ENCODE results near the gene PDYN. TPM values are rescaled to one million over a fixed set of nuclear protein-coding genes. Genes with fewer than 3 reads are reported as not detected.

Gene PDYN
- total and polyA plus RNA-seq, 9 donors: not detected

DNA sequence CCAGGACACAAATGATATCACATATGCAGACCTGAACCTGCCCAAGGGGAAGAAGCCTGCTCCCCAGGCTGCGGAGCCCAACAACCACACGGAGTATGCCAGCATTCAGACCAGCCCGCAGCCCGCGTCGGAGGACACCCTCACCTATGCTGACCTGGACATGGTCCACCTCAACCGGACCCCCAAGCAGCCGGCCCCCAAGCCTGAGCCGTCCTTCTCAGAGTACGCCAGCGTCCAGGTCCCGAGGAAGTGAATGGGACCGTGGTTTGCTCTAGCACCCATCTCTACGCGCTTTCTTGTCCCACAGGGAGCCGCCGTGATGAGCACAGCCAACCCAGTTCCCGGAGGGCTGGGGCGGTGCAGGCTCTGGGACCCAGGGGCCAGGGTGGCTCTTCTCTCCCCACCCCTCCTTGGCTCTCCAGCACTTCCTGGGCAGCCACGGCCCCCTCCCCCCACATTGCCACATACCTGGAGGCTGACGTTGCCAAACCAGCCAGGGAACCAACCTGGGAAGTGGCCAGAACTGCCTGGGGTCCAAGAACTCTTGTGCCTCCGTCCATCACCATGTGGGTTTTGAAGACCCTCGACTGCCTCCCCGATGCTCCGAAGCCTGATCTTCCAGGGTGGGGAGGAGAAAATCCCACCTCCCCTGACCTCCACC, 56.4 kb downstream of the PDYN start:
- H3K27me3 ChIP-seq (ENCODE audit: control insufficient read depth, insufficient read depth, low read length): no peaks in the 10 kb centered on the region
- H3K27ac ChIP-seq (ENCODE audit: low read length): no peak overlapping the region
- H3K36me3 ChIP-seq (ENCODE audit: control insufficient read depth, insufficient read depth, low read length): peaks cover 14% of the 10 kb centered on the region
- peaks cover 44% of the 10 kb centered on the region for H3K4me1 ChIP-seq (ENCODE audit: control insufficient read depth, insufficient read depth, low read length)
- 88% methylated on average over 18 of the region's 25 CpGs for WGBS (ENCODE audit: insufficient coverage)
- H3K4me3 ChIP-seq (ENCODE audit: low read length): no peak overlapping the region
- H3K9me3 ChIP-seq (replicated peaks; ENCODE audit: control insufficient read depth, low read depth, low read length): no peaks in the 10 kb centered on the region
- DNase-seq: no peak

DNA sequence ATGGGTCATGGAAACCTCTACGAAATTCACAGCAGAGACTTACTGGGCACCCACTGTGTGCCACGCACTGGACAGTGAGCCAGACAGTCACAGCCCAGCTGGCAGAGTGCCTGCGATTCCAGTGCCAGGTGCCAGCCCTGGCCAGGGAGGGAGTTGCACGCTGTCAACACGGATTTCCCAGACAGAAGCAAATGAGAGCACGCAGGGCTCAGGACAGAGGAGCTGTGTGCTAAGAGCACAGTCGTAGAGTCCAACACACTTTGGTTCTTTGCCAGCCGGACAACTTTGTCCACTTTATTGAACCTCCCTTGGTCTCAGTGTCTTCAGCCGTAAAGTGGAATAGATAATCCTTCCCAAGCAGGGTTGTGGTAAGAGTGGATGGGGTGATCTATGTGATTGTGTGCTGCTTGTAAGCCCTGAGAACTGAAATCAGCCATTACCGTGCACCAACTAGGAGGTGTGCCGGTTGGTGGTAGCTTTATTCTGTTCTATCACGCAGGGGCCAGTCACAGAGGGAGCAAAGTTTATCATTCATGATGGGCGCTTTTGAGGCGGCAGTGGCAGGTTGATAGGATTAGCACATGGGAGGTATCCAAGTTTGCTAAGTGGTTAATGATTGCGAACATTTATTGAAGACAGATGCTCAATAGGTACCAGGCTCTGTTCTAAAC, 58.0 kb downstream of the PDYN start:
- Histone ChIP-seq H3K36me3 (ENCODE audit: control insufficient read depth, insufficient read depth, low read length) (peaks cover 14% of the 10 kb centered on the region), H3K27ac (ENCODE audit: low read length) (peak overlapping the region; percentile 67), H3K9me3 (replicated peaks; ENCODE audit: control insufficient read depth, low read depth, low read length) (no peaks in the 10 kb centered on the region), H3K4me3 (ENCODE audit: low read length) (no peak overlapping the region), H3K4me1 (ENCODE audit: control insufficient read depth, insufficient read depth, low read length) (peaks cover 38% of the 10 kb centered on the region), H3K27me3 (ENCODE audit: control insufficient read depth, insufficient read depth, low read length) (no peaks in the 10 kb centered on the region)
- DNase-seq: peak; percentile 63
- 68% methylated on average over 11 of the region's 15 CpGs for WGBS (ENCODE audit: insufficient coverage)

DNA sequence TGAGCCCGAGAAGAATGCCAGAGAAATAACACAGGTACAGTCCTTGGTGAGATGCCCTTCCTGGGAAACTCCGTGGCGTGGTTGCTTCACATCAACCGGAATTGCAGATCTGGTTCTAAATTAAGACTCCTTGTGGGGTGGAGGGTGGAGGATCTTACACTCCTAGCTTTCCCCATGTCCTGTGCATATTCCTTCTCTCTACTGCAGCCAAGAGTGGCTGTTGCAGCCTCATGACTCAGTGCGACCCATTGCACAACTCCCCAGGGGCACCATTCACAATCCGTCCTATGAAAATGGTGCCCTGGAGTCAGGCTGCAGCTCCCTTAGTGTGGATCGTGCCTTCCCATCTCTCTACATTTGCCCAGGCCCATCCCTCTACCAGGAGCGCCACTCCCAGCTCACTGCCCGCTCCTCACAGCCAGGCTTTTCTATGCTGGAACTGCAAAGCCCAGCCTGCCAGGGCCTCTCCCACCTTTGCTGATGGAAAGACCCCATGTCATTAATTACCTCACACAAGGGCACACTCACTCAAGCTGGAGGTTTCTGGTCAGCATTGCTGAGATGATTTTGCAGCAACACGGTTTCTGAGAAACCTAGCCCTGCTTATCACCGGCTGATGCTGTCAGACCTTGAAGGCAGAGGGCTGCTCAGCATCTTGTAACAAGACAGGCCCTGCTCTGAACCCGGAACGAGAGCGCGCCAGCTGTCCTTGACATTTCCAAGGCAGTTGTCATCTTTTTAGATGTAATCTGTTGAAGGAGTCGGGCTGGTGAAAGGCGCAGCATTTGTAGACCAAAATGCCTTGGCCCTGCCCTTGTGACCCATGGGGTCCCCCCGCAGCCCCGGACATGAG, 58.9 kb downstream of the PDYN start:
- WGBS (ENCODE audit: insufficient coverage): 75% methylated on average over 13 of the region's 19 CpGs
- Histone ChIP-seq H3K27ac (ENCODE audit: low read length) (peak overlapping the region; percentile 67), H3K27me3 (ENCODE audit: control insufficient read depth, insufficient read depth, low read length) (no peaks in the 10 kb centered on the region), H3K4me3 (ENCODE audit: low read length) (no peak overlapping the region), H3K9me3 (replicated peaks; ENCODE audit: control insufficient read depth, low read depth, low read length) (no peaks in the 10 kb centered on the region), H3K4me1 (ENCODE audit: control insufficient read depth, insufficient read depth, low read length) (peaks cover 37% of the 10 kb centered on the region), H3K36me3 (ENCODE audit: control insufficient read depth, insufficient read depth, low read length) (peaks cover 14% of the 10 kb centered on the region)
- no peak for DNase-seq

DNA sequence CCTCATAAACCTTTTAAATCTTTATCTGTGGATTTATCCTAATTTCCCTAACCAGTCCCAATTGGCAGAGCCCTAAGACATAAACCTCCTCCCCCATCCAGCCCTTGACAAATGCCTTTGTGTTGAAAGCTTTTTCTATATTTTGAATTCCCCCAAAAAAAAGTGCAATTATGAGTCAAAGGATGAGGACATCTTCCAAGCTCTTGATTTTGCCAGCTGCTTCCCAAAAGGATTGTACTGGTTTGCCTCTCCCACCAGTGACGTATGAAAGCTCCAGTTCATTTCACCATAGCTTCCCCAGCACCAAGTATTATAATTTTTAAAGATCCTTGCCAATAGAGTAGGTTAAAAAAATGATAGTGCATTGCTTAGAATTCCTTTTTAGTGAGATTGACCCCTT, 59.7 kb downstream of the PDYN start:
- peak; percentile 56 for DNase-seq
- WGBS (ENCODE audit: insufficient coverage): no CpG with 5 or more reads among the region's 1 CpG
- peaks cover 12% of the 10 kb centered on the region for H3K36me3 ChIP-seq (ENCODE audit: control insufficient read depth, insufficient read depth, low read length)

DNA sequence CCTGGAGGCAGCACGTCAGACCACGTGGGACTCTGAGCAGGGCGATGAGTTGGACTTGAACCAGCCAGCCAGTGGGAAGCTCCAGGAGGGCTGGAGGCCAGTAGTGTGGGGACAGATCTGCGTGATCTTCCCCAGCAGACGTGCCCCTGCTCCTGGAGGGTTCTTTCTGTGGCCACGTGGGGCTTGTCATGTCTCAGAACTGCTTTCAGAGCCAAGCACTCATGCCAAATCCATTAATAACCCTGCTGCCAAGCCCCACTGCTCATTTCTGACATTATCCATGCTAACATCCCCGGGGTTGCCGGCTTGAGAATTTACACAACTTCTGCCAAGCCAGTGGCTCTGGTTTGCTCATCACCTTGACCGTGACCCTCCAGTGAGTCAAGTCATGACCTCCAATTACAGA, 60.4 kb downstream of the PDYN start:
- WGBS (ENCODE audit: insufficient coverage): 34% methylated on average over 9 of the region's 9 CpGs
- Histone ChIP-seq H3K27me3 (ENCODE audit: control insufficient read depth, insufficient read depth, low read length) (no peaks in the 10 kb centered on the region), H3K36me3 (ENCODE audit: control insufficient read depth, insufficient read depth, low read length) (peaks cover 6% of the 10 kb centered on the region), H3K27ac (ENCODE audit: low read length) (peak overlapping the region; percentile 35), H3K4me1 (ENCODE audit: control insufficient read depth, insufficient read depth, low read length) (peaks cover 27% of the 10 kb centered on the region), H3K9me3 (replicated peaks; ENCODE audit: control insufficient read depth, low read depth, low read length) (no peaks in the 10 kb centered on the region), H3K4me3 (ENCODE audit: low read length) (no peak overlapping the region)
- DNase-seq: peak; percentile 49

More for the DNA sequence above, 59.7 kb downstream of the PDYN start:
- Histone ChIP-seq H3K9me3 (replicated peaks; ENCODE audit: control insufficient read depth, low read depth, low read length) (no peaks in the 10 kb centered on the region), H3K4me1 (ENCODE audit: control insufficient read depth, insufficient read depth, low read length) (peaks cover 30% of the 10 kb centered on the region), H3K4me3 (ENCODE audit: low read length) (no peak overlapping the region), H3K27ac (ENCODE audit: low read length) (no peak overlapping the region), H3K27me3 (ENCODE audit: control insufficient read depth, insufficient read depth, low read length) (no peaks in the 10 kb centered on the region)

DNA sequence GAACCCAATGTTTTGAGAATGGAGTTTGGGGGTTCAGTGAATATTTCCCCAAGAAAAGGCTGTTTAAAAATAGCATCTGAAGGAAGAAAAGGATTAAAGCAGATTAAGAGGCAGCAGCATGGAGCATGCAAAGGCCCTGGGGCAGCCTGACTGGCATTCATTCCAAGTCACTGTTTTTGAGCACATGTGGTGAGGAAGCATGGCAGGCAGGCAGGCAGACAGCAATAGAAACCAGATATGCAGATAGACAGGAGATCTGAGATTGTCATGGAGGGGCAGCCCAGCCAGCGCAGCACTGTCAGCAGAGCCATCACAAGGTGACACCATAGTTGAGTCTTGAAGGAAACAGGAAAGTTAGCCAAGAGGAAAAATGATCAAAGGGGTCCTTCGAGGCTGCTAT, 60.9 kb downstream of the PDYN start:
- Histone ChIP-seq H3K9me3 (replicated peaks; ENCODE audit: control insufficient read depth, low read depth, low read length) (no peaks in the 10 kb centered on the region), H3K27me3 (ENCODE audit: control insufficient read depth, insufficient read depth, low read length) (no peaks in the 10 kb centered on the region), H3K27ac (ENCODE audit: low read length) (no peak overlapping the region), H3K4me1 (ENCODE audit: control insufficient read depth, insufficient read depth, low read length) (peaks cover 27% of the 10 kb centered on the region), H3K36me3 (ENCODE audit: control insufficient read depth, insufficient read depth, low read length) (peaks cover 4% of the 10 kb centered on the region), H3K4me3 (ENCODE audit: low read length) (no peak overlapping the region)
- WGBS (ENCODE audit: insufficient coverage): 100% methylated on average over 1 of the region's 2 CpGs
- DNase-seq: no peak

DNA sequence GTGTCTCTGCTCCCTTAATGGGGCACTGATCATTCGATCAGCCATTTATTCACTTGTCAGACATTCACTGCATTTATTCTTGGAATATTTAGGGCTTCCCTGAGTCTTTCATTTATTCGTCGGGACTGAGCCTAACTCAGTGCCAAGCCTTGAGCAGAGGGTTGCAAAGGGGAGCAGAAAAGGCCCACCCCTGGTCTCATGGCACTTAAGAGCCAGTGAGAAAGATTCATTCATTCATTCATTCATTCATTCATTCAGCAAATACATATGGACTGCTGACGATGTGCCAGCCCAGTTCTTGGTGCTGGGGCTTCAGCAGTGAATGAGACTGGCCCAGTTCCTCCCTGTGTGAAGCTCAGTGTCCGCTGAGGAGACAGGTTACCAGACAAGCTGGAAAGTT, 62.0 kb downstream of the PDYN start:
- Histone ChIP-seq H3K4me3 (ENCODE audit: low read length) (no peak overlapping the region), H3K27me3 (ENCODE audit: control insufficient read depth, insufficient read depth, low read length) (no peaks in the 10 kb centered on the region), H3K36me3 (ENCODE audit: control insufficient read depth, insufficient read depth, low read length) (peaks cover 10% of the 10 kb centered on the region), H3K9me3 (replicated peaks; ENCODE audit: control insufficient read depth, low read depth, low read length) (no peaks in the 10 kb centered on the region), H3K27ac (ENCODE audit: low read length) (no peak overlapping the region), H3K4me1 (ENCODE audit: control insufficient read depth, insufficient read depth, low read length) (peaks cover 27% of the 10 kb centered on the region)
- DNase-seq: no peak
- WGBS (ENCODE audit: insufficient coverage): 60% methylated on average over 4 of the region's 5 CpGs

DNA sequence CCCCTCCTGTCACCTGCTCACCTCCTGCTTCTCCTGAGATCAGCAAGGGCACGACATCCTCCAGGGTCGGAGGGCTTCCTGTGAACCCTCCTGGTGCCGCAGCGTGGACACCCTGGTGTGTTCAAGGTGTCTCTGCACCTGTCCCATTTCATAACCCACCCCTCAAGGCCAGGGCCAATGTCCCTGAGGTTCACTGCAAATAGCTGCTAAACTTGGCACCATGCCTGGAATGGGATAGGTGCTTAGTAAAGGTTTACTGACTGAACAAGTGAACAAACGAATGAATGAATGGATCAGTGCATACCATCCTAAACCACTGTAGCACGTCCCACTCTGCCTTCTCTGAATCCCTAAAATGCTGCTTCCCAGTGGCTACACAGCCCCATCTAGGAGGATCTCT, 63.7 kb downstream of the PDYN start:
- H3K9me3 ChIP-seq (replicated peaks; ENCODE audit: control insufficient read depth, low read depth, low read length): no peaks in the 10 kb centered on the region
- H3K36me3 ChIP-seq (ENCODE audit: control insufficient read depth, insufficient read depth, low read length): peaks cover 12% of the 10 kb centered on the region
- no peak overlapping the region for H3K27ac ChIP-seq (ENCODE audit: low read length)
- no peaks in the 10 kb centered on the region for H3K27me3 ChIP-seq (ENCODE audit: control insufficient read depth, insufficient read depth, low read length)
- H3K4me1 ChIP-seq (ENCODE audit: control insufficient read depth, insufficient read depth, low read length): peaks cover 18% of the 10 kb centered on the region
- 90% methylated on average over 2 of the region's 6 CpGs for WGBS (ENCODE audit: insufficient coverage)
- DNase-seq: no peak
- no peak overlapping the region for H3K4me3 ChIP-seq (ENCODE audit: low read length)

DNA sequence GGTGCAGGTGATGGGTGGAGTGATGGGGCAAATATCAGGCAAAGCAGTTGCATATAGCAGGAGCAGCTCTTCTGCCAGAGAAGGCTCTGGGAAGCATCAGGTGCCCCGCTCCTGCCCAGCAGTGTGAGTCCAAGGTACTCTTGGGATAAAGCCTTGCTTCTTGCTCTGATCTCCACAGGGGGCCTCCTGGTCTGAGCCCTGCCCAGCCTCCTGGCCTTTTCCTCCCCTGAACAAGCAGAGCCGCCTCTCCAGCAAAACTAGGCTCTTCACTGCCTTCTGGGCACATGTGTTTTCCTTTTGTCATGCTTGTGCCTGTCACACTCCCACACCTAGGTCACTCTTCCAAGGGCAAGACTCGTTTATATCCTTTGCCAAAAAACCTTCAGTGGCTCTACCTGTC, 64.4 kb downstream of the PDYN start:
- H3K4me3 ChIP-seq (ENCODE audit: low read length): no peak overlapping the region
- no peak for DNase-seq
- 73% methylated on average over 3 of the region's 3 CpGs for WGBS (ENCODE audit: insufficient coverage)
- no peaks in the 10 kb centered on the region for H3K27me3 ChIP-seq (ENCODE audit: control insufficient read depth, insufficient read depth, low read length)
- peaks cover 12% of the 10 kb centered on the region for H3K4me1 ChIP-seq (ENCODE audit: control insufficient read depth, insufficient read depth, low read length)
- no peak overlapping the region for H3K27ac ChIP-seq (ENCODE audit: low read length)
- H3K36me3 ChIP-seq (ENCODE audit: control insufficient read depth, insufficient read depth, low read length): peaks cover 10% of the 10 kb centered on the region
- H3K9me3 ChIP-seq (replicated peaks; ENCODE audit: control insufficient read depth, low read depth, low read length): no peaks in the 10 kb centered on the region

DNA sequence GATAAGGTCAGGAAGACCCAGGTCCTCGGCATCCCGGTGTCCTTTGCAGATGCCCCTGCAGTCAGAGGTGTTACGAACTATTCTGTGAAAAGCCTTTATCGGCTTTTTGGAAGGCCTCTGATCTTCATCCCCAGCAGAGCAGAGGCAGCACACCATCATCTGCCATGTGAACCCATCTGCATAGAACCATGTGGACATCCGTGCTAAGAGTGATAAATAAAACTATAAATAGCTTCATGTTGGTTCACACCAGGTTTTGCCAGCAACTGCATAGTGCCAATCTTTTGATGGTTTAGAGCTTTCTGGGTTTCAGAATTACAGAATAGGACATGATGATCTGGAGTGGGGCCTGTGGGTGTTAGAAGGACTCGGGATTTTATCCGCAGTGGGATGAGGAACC, 65.1 kb downstream of the PDYN start:
- 100% methylated on average over 2 of the region's 7 CpGs for WGBS (ENCODE audit: insufficient coverage)
- Histone ChIP-seq H3K27ac (ENCODE audit: low read length) (no peak overlapping the region), H3K36me3 (ENCODE audit: control insufficient read depth, insufficient read depth, low read length) (peaks cover 12% of the 10 kb centered on the region), H3K27me3 (ENCODE audit: control insufficient read depth, insufficient read depth, low read length) (no peaks in the 10 kb centered on the region), H3K4me3 (ENCODE audit: low read length) (no peak overlapping the region), H3K9me3 (replicated peaks; ENCODE audit: control insufficient read depth, low read depth, low read length) (no peaks in the 10 kb centered on the region), H3K4me1 (ENCODE audit: control insufficient read depth, insufficient read depth, low read length) (peaks cover 8% of the 10 kb centered on the region)
- DNase-seq: no peak

Measured in muscle of leg (tissue), 11 donors.